ENCODE data around the gene NFIC.
A peak's percentile ranks its signal among the peaks of the same experiment; 100 is the strongest.
"Not testable (repeated sequence)": the region's sequence is repeated elsewhere in the genome, so short reads cannot be mapped to it uniquely, and the experiment has no call there.

The NFIC gene

GRCh38 chr19:3430366-3430680 lies 63.9 kb downstream of the NFIC start:
- DNase-seq, result not testable (repeated sequence)

DNA sequence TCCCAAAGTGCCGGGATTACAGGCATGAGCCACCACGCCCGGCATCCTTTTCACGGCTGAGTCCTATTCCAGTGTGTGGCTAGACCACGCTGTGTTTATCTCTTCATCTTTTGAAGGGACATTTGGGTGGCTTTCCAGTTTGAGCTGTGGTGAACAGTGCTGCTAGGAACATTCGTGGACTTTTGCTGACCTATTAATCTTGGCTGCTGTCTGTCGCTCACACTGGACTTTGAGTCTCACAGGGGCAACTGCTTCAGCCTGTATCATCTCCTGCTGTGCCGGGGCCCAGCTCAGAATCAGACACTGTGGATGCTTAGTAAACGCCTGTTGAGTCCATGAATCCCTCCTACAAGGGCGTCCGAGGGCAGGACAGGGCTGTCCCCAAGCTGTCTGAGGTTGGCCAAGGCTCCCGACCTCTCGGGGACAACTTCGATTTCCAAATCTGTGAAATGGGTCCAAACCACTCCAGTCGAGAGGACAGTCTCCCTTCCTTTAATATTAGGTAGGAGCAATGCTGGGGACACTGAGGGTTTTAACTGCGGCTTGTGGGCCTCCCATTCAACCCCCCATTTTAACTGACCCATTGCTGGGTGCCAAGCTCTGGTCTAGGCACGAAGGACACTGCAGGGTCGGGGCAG lies 65.5 kb downstream of the NFIC start:
- no peak for DNase-seq

DNA sequence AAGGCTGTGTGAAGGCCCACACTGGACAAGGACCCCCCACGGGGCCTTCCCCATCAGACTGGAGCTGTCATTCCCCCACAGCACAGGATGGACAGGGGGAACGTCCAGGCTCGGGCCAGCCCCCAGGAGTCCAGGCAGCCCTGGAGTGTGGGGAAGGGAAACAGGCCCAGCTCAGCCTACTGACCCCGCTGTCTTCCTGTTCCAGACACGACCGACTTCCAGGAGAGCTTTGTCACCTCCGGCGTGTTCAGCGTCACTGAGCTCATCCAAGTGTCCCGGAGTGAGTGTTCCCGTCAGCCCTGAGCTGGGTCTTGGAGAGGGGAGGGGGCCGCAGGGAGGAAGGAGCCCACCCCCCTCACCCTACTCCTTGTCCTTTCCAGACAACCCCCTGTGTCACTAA lies 66.9 kb downstream of the NFIC start:
- DNase-seq, result no peak

DNA sequence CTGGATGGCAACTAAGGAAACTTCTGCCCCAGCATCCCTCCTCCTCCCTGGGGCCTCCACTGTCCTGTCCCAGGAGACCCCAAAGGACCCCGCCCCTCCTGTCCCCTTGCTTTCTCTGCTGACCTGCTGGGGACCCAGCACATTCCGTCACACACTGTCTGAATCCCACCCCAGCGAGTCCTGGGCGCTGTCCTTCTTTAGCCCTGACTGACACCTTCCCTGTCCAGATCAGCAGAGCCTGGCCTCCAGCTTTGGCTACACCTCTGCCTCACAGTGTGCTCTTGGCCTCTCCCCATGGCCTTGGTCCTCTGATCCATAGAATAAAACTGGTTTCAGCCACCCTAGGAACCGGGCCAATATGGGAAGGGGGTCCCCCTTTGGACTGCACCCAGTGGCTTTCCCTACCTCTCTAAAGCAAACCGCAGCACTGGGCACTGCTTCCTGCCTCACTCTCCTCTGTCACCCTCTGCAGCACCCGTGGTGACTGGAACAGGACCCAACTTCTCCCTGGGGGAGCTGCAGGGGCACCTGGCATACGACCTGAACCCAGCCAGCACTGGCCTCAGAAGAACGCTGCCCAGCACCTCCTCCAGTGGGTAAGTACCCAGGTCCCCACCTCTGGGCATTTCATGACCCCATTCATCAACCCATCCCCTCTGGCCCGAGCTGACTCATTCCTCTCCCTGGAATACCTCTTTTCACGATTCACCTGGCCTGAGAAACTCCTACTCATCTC lies 67.6 kb downstream of the NFIC start:
- DNase-seq, result no peak

DNA sequence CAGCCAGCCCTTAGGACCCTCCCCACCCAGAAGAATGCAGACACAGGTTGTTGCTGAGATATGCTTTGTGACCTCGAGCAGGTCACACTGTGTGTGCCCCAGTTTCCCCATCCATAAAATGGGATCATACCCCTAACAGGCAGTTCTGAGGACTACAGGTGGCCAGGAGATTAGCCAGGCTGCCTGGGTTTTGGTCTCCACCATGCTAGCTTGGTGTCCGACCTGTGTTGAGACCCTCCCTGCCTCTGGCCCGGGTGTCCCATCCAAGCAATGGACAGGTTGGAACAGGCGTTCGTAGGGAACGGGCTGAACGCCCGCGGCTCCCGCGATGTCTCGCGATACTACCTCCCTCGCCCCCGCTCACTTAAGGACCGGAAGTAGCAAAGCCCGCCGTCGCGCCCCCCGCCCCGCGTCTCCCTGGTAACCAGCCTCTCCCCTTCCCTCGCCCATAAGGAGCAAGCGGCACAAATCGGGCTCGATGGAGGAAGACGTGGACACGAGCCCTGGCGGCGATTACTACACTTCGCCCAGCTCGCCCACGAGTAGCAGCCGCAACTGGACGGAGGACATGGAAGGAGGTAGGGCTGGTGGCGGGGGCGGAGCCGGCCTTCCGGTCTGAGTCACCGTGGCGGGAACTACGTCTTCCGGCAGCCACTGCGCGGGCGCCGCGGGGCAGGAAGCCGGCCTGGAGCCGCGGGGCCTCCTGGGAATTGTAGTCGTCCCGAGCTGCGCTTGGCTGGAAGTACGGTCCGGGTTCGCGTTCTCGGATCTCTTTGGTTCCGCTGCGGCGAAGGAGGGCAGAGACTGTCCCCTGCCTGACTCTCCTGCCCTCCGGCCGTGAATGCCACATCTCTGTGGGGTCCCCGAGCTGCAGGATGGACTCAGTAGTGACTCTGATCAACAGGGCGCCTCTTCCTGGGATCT lies 68.5 kb downstream of the NFIC start:
- DNase-seq, result peak; percentile 98

DNA sequence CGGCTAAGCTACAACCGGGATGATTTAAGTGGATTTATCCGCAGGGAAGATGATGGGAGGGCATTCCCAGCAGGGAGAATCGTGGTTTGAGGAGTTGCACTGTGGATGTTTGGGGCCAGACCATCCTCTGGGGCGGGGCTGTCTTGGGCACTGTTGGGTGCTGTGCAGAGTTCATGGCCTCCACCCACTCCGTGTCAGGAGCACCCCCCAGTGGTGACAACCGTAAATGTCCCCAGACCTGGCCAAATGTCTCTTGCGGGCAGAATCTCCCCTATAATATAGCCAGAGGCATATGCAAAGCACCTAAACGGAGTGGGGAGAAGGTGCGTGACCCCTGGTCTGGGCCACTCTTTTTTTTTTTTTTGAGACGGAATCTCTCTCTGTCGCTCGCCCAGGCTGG lies 73.7 kb downstream of the NFIC start:
- peak; percentile 79 for DNase-seq

- DNase-seq, result no peak
Observed at GRCh38 chr19:3441089-3441985, 75.0 kb downstream of the NFIC start.

DNA sequence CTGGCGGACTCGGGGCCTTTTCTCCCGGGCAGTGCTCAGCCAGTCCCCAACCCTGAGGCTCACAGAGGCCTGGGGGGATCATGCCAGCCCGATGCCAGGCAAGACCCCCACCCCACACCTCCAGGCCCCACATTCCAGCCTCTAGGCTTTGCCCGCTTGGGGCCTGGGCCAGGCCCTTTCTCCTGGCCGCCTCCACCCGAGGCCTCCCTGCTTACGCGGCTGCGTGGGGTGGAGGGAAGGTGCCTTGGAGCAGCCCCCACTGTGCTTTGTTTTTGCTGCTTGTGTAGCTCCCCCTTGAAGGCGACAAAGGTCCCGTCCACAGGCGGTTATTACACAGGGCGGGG lies 75.6 kb downstream of the NFIC start:
- DNase-seq, result no peak

DNA sequence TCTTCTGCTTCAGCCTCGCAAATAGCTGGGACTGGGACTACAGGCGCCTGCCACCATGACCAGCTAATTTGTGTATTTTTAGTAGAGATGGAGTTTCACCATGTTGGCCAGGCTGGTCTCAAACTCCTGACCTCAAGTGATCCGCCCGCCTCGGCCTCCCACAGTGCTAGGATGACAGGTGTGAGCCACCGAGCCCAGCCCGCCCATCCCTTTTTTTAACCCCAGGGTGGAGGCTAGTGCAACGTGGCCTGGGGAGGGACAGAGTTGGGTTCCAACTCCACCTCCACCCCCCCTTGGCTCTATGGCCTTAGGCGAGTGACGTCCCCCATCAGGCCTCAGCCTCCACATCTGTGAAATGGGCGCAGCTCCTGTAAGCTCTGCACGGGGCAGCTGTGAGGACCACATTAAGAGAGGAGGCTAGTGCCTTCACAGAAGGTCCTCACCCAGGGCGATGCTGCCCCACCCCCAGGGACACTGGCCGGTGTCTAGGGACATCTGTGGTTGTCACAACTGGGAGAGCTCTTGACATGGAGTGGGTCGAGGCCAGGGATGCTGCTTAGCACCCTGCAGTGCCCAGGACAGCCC lies 76.2 kb downstream of the NFIC start:
- no peak for DNase-seq

DNA sequence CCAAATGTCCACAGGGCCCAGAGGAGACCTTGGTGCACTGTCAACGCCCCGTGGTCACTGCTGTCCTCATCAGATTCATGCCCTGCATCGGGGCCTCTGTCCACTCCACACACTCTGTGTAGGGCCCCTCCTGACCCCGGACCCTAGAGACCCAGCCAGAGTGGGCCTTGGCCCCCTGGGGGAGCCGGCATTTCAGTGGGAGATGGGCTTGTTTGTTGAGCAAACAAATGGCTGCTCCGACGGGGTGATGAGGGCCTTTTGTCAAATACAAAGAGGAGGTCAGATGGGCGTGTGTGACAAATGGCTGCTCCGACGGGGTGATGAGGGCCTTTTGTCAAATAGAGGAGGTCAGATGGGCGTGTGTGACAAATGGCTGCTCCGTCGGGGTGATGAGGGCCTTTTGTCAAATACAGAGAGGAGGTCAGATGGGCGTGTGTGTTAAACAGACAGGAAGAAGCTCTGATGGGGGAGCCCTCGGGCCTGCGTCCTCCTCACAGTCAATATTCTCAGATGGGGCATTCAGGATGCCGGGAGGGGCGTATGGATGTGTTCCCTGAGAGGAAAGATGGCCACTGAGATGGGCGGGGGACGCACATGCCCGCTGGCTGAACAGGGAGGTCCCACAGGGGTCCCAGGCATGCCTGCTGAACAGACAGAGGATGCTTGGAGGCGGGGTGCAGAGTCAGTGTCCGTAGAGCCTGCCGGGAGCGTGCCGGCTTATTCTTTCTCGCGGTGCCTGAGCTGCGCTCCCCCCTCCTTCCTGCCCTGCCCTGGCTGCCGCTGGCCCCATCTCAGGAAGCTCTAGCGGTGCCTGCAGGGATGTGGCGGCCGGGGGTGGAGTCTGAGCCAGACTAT lies 77.7 kb downstream of the NFIC start:
- no peak for DNase-seq

DNA sequence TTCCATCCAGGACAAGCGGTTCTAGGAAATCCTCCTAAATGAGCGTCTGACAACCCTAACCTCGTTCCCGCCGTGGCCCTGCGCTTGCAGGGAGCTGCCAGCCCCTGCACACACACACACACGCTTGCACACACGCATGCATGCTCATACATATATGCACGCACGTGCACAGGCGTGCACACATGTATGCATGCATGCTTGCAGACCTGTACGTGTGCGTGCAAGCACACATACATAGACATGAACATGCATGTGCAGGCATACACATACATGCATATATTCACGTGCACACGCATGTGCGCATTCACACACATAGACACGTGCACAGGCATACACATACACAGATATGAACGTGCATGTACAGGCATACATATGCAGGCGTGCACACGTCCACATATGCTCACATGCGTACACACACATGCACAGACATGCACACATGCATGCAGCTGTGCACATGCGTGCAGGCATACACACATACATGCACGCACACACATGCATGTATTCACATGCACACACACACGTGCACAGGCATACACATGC lies 78.4 kb downstream of the NFIC start:
- no peak for DNase-seq

GRCh38 chr19:3446657-3447056 lies 80.3 kb downstream of the NFIC start:
- not testable (repeated sequence) for DNase-seq

DNA sequence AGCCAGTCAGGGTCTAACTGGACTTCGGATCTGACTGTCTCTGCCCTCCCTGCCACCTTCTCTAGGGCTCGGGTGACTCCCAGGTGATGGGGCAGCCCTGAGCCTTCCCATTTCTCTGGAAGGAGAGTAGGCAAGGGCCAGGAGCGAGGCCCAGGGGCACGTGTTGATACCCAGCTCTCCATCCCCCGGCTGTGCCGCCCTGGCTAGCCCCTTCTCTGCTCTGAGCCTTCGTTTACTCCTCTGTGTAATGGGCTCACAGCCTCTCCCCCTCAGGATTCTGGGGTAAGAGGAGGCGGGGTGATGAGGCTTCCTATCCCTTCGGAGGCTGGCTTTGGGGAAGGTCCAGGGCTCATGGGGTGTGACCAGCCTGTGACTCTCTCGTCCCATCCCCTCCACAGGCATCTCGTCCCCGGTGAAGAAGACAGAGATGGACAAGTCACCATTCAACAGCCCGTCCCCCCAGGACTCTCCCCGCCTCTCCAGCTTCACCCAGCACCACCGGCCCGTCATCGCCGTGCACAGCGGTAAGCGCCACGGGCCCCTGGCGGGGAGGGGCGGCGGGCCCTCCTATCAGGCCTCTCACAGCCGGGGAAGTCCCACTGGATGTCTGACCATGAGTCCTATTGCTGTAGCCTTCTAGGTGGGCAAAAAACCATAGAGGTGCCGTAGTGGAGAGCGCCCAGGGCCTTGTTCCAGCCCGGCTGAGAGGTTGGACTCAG lies 82.4 kb downstream of the NFIC start:
- no peak for DNase-seq

GRCh38 chr19:3450796-3451411 lies 84.5 kb downstream of the NFIC start:
- DNase-seq, result peak; percentile 97

GRCh38 chr19:3451451-3451866 lies 85.1 kb downstream of the NFIC start:
- DNase-seq, result no peak

DNA sequence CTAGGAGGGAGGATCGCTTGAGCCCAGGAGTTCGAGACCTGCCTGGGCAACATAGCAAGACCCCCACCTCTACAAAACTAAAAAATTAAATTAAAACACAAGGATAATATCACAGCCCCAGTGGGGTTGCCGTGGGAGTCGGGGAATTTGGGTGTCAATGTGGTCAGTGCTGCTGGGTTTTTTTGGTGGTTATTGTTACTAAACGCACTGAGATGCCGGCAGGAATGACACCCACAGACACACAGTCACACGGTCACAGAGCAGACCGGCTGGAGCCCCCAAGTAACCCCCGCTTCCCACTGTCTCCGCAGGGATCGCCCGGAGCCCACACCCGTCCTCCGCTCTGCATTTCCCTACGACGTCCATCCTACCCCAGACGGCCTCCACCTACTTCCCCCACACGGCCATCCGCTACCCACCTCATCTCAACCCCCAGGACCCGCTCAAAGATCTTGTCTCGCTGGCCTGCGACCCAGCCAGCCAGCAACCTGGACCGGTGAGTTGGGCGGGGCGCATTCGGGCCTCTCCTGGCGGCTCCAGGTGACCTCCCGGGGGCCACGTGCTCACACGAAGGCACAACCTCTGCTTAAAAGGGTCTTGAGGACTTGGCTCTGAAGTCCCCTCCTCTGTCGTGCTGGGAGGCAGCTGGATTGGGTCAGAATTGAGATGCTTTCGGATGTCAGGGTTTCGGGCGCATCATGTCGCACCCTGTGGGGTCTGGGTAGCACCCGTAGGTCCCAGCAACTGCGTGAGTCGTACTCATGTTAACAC lies 86.0 kb downstream of the NFIC start:
- no peak for DNase-seq

DNA sequence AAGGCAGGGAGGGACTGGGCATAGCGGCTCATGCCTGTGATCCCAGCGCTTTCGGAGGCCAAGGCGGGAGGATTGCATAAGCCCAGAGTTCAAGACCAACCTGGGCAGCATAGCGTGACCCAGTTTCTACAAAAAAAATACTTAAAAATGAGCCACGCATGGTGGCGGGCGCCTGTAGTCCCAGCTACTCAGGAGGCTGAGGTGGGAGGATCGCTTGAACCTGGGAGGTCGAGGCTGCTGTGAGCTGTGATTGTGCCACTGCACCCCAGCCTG lies 86.5 kb downstream of the NFIC start:
- DNase-seq, result not testable (repeated sequence)

DNA sequence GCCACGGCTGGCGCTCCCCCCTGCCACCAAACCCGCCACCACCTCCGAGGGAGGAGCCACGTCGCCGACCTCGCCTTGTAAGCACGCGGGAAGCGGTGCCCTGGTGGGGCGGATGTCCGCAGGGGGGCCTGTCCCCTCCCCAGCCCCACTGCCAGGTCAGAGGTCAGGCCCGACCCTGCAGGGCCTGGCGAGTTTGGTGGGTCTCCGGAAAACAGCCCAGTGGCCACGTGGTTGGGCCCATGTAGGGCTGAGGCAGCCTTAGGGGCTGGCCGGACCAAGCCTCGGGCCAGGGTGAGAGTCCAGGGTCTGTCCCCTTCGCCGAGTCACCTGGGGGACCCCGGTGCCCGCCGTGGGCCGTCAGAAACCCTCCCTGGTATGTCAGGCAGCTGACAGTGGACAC lies 87.5 kb downstream of the NFIC start:
- no peak for DNase-seq

- DNase-seq, result no peak
Observed at GRCh38 chr19:3454656-3455392, 88.4 kb downstream of the NFIC start.
